GM23248 (cell line): ENCODE results near the gene TJP2. TPM values are rescaled to one million over a fixed set of nuclear protein-coding genes. Genes with fewer than 3 reads are reported as not detected.

Experiments
- DNase-seq: peaks from one replicate; pipeline ENCODE4 v3.0.0-alpha.2; 2015
- H2AFZ ChIP-seq: fragments of 200-600 bp; sonication (generic); 2 replicates; pipeline ENCODE4 v1.6.1; 2016; ENCODE audit warnings: antibody characterized with exemption
- H3F3A ChIP-seq: fragments of 200-600 bp; sonication (generic); 2 replicates; pipeline ENCODE4 v1.6.1; 2016; ENCODE audit warnings: mild to moderate bottlenecking, antibody characterized with exemption, mixed run types; ENCODE audit not compliant: insufficient read depth
- H3K27ac ChIP-seq: fragments of 200-600 bp; sonication (generic); 2 replicates; pipeline ENCODE4 v1.5.1; 2016; ENCODE audit warnings: mild to moderate bottlenecking
- H3K27me3 ChIP-seq: fragments of 200-600 bp; sonication (generic); replicated peaks from 2 replicates; pipeline ENCODE4 v1.6.1; 2016; ENCODE audit warnings: mild to moderate bottlenecking; ENCODE audit not compliant: insufficient read depth
- H3K36me3 ChIP-seq: fragments of 200-600 bp; sonication (generic); 2 replicates; pipeline ENCODE4 v1.6.1; 2016; ENCODE audit warnings: low read depth, mild to moderate bottlenecking
- H3K4me1 ChIP-seq: fragments of 200-600 bp; sonication (generic); 2 replicates; pipeline ENCODE4 v1.6.1; 2016; ENCODE audit warnings: mild to moderate bottlenecking; ENCODE audit not compliant: insufficient read depth
- H3K4me2 ChIP-seq: fragments of 200-600 bp; sonication (generic); one replicate; pipeline ENCODE4 v1.6.1; 2016; ENCODE audit warnings: mild to moderate bottlenecking; ENCODE audit not compliant: unreplicated experiment
- H3K4me3 ChIP-seq: fragments of 200-600 bp; sonication (generic); 2 replicates; pipeline ENCODE4 v1.5.1; 2016; ENCODE audit warnings: mild to moderate bottlenecking
- H3K79me2 ChIP-seq: fragments of 200-600 bp; sonication (generic); 2 replicates; pipeline ENCODE4 v1.6.1; 2016; ENCODE audit warnings: mild to moderate bottlenecking; ENCODE audit not compliant: insufficient read depth
- H3K9ac ChIP-seq: fragments of 200-600 bp; sonication (generic); 2 replicates; pipeline ENCODE4 v1.6.1; 2016; ENCODE audit warnings: mild to moderate bottlenecking
- H3K9me2 ChIP-seq: fragments of 200-600 bp; sonication (generic); 2 replicates; pipeline ENCODE4 v1.6.1; 2016; ENCODE audit warnings: mixed run types, mild to moderate bottlenecking, moderate library complexity; ENCODE audit not compliant: insufficient read depth
- H3K9me3 ChIP-seq: fragments of 200-600 bp; sonication (generic); one replicate; pipeline ENCODE4 v1.6.1; 2017; ENCODE audit warnings: low read depth
- H4K20me1 ChIP-seq: fragments of 200-600 bp; sonication (generic); 2 replicates; pipeline ENCODE4 v1.6.0; 2016; ENCODE audit not compliant: insufficient read depth
- EZH2 ChIP-seq: fragments of 200-600 bp; sonication (generic); IDR thresholded peaks from 2 replicates; pipeline ENCODE4 v1.6.1; 2018; ENCODE audit warnings: antibody characterized with exemption, mild to moderate bottlenecking; ENCODE audit not compliant: insufficient read depth, poor library complexity, severe bottlenecking
- EZH2phosphoT487 ChIP-seq: fragments of 200-600 bp; sonication (generic); IDR thresholded peaks from 2 replicates; pipeline ENCODE4 v1.6.1; 2018; ENCODE audit warnings: antibody characterized with exemption, moderate library complexity, mild to moderate bottlenecking, low read depth; ENCODE audit not compliant: insufficient read depth
- WGBS, 2 experiments: methylation state at CpG; one replicate each; pipeline ENCODE4 v1.1.6; 2015 to 2017; ENCODE audit warnings: low lambda C conversion rate in 2 of 2, low coverage in 1 of 2; ENCODE audit errors: missing lambda C conversion rate in 2 of 2; 5-methylcytosine and 5-hydroxymethylcytosine counted together
- in situ Hi-C: fragments of 300-500 bp; cut with MboI; formaldehyde crosslinking; loops from 2 replicates; pipeline ENCODE4 v1.15.0; 2020
- polyA plus RNA-seq: library from polyadenylated mRNA; unstranded; fragments of >200 nt; fragmentation: Nextera tagmentation; extraction: Ambion mirVana; gene quantifications from 2 replicates; pipeline ENCODE4 v1.2.1, GENCODE V29; 2016
- total RNA-seq: library from RNA; depleted of rRNA; stranded (reverse); fragments of >200 nt; shearing (Covaris generic); gene quantifications from 2 replicates; pipeline ENCODE4 v1.2.3, GENCODE V29; 2014

Gene TJP2
- total and polyA plus RNA-seq, 2 experiments from 2014 or later, result 5.5 to 8.6 TPM

DNA sequence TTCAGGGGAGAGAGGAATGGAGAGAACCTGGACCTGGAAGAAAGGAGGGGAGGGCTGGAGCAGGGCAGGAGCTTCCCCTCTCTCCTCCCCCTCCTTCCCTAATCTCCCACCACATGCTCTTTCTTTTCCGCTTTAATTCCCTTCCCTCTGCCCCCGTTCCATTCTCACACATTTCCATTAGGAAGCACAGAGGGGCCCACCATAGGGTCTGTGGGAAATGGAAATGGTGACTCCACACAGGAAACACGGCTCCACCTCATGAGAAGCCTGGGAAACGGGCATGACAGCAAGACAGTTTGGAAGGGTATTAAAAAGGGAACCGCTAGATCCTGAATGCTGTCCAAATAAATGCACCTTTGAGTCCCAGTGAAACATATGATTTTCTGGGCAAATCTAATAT, 86.1 kb downstream of the TJP2 start:
- TF ChIP-seq EZH2phosphoT487 (no peak), EZH2 (no peak)
- 75 to 79% methylated on average over 3 to 4 of the region's 5 CpGs for WGBS, 2 experiments
- no peak for DNase-seq

DNA sequence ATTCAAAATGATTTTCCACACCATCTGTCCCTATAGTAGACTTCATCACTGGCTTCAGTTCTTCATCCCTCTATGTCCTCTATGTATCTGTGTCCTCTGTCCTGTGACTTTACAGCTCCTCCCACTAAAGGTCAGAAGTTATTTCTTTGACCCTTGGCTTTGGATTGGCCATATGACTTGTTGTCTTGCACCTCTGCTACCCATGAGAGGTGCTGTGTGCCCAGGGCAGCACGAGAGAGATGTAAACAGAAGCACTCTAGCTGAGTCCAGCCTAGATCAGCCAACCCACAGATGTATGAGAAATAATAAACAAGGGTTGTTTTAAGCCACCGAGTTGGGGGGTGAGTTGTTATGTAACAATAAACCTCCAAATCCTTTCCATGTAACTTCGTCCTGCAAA, 87.6 kb downstream of the TJP2 start:
- no peaks in the 10 kb centered on the region for H3K9me3 ChIP-seq
- TF ChIP-seq EZH2phosphoT487 (no peak), EZH2 (no peak)
- H2AFZ ChIP-seq, result no peak overlapping the region
- H3K27ac ChIP-seq, result no peak overlapping the region
- no peaks in the 10 kb centered on the region for H3F3A ChIP-seq
- no peaks in the 10 kb centered on the region for H3K9me2 ChIP-seq
- no peak overlapping the region for H3K4me3 ChIP-seq
- H3K4me2 ChIP-seq, result no peak overlapping the region
- no peaks in the 10 kb centered on the region for H4K20me1 ChIP-seq
- H3K27me3 ChIP-seq, result no peaks in the 10 kb centered on the region
- no peak overlapping the region for H3K9ac ChIP-seq
- no peaks in the 10 kb centered on the region for H3K36me3 ChIP-seq
- no peaks in the 10 kb centered on the region for H3K4me1 ChIP-seq
- no peak for DNase-seq
- no peaks in the 10 kb centered on the region for H3K79me2 ChIP-seq
- in situ Hi-C loops, result no loop called here
- WGBS, 2 experiments, result 62 to 75% methylated on average over 3 of the region's 3 CpGs

More for the DNA sequence above, 86.1 kb downstream of the TJP2 start:
- in situ Hi-C loops, result no loop called here
- H3K4me2 ChIP-seq, result no peak overlapping the region
- no peaks in the 10 kb centered on the region for H3F3A ChIP-seq
- H3K36me3 ChIP-seq, result no peaks in the 10 kb centered on the region
- no peak overlapping the region for H3K27ac ChIP-seq
- no peaks in the 10 kb centered on the region for H3K4me1 ChIP-seq
- H2AFZ ChIP-seq, result no peak overlapping the region
- no peaks in the 10 kb centered on the region for H3K9me3 ChIP-seq
- no peaks in the 10 kb centered on the region for H3K79me2 ChIP-seq
- H3K27me3 ChIP-seq, result no peaks in the 10 kb centered on the region
- no peak overlapping the region for H3K9ac ChIP-seq
- H3K9me2 ChIP-seq, result no peaks in the 10 kb centered on the region
- H4K20me1 ChIP-seq, result no peaks in the 10 kb centered on the region
- H3K4me3 ChIP-seq, result no peak overlapping the region

DNA sequence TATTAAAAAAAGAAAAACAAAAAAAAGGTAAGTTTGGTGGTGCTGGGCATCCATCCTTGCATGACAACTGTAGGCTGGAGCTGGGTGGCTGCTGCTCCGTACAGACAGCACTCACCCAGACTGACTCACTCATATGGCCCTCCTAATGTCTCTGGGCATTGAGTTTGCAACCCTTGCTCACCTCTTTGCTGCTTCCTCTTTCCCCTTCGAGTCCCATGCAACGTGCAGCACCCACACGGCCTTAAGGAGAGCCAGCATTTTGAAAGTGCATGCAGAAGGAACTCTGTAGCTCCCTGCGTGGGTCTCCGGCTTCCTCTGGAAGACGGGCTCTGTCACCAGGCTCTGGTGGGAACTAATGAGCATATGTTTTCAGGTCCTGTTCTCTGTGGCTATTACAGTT, 90.4 kb downstream of the TJP2 start:
- TF ChIP-seq EZH2 (no peak), EZH2phosphoT487 (no peak)
- Histone ChIP-seq H3K27ac (no peak overlapping the region), H3K4me1 (no peaks in the 10 kb centered on the region), H2AFZ (no peak overlapping the region), H3K4me2 (no peak overlapping the region), H4K20me1 (no peaks in the 10 kb centered on the region), H3K9me2 (no peaks in the 10 kb centered on the region), H3K79me2 (no peaks in the 10 kb centered on the region), H3K9ac (no peak overlapping the region), H3F3A (no peaks in the 10 kb centered on the region), H3K9me3 (no peaks in the 10 kb centered on the region), H3K27me3 (no peaks in the 10 kb centered on the region), H3K36me3 (no peaks in the 10 kb centered on the region), H3K4me3 (no peak overlapping the region)
- in situ Hi-C loops, result no loop called here
- DNase-seq, result peak; percentile 7
- WGBS, 2 experiments, result 58 to 63% methylated on average over 7 of the region's 7 CpGs

DNA sequence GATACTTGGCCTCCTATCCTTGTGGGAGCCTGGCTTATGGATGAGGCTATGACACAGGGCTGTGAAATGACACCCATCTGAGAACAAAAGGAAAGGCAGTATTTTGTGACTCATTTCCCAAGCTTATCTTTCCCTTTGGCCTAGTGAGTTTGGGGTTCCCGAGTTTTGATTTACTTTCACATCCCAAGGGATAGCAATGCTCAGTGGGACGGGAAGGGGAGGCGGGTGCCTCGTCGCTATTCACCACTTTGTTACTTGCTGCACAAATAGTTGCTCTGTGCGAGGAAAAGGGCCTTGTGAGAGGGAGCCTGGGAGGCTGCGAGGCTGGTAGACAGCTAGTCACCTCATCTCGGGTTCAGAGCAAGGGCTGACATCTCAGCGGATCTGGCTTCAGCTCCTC, 91.8 kb downstream of the TJP2 start:
- H4K20me1 ChIP-seq, result no peaks in the 10 kb centered on the region
- no peaks in the 10 kb centered on the region for H3K36me3 ChIP-seq
- in situ Hi-C loops, result no loop called here
- peak; percentile 2 for DNase-seq
- TF ChIP-seq EZH2phosphoT487, result no peak
- TF ChIP-seq EZH2, result no peak
- no peaks in the 10 kb centered on the region for H3K4me1 ChIP-seq
- H3K9ac ChIP-seq, result no peak overlapping the region
- no peaks in the 10 kb centered on the region for H3K79me2 ChIP-seq
- no peaks in the 10 kb centered on the region for H3K27me3 ChIP-seq
- H3K4me2 ChIP-seq, result no peak overlapping the region
- H3F3A ChIP-seq, result no peaks in the 10 kb centered on the region
- no peaks in the 10 kb centered on the region for H3K9me3 ChIP-seq
- no peak overlapping the region for H2AFZ ChIP-seq
- no peak overlapping the region for H3K27ac ChIP-seq
- no peaks in the 10 kb centered on the region for H3K9me2 ChIP-seq
- no peak overlapping the region for H3K4me3 ChIP-seq
- 77 to 79% methylated on average over 9 of the region's 9 CpGs for WGBS, 2 experiments

DNA sequence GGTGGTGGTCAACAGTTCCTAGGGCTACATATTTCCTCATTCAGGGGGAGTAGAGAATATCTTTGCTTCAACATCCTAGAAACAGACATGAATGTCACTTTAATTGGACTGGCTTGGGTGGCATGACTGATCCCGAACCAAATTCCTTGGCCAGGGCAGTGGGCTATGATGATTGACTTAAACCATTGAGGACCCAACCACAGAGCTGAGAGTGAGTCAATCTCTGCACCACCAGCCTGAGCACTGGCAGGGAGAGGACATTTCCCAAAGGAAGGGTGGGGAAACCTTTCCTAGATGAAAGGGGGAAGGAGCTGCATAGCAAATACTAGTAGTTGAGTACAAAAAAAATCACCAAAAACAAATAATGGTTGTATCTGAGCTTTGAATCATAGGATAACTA, 98.1 kb downstream of the TJP2 start:
- Histone ChIP-seq H4K20me1 (no peaks in the 10 kb centered on the region), H3K9ac (no peak overlapping the region), H3K27ac (no peak overlapping the region), H3F3A (no peaks in the 10 kb centered on the region), H3K9me2 (no peaks in the 10 kb centered on the region), H3K4me1 (no peaks in the 10 kb centered on the region), H3K4me3 (no peak overlapping the region), H3K4me2 (no peak overlapping the region), H3K79me2 (no peaks in the 10 kb centered on the region), H3K27me3 (no peaks in the 10 kb centered on the region), H2AFZ (no peak overlapping the region), H3K36me3 (no peaks in the 10 kb centered on the region), H3K9me3 (no peaks in the 10 kb centered on the region)
- in situ Hi-C loops, result loop anchor here (10.0 kb wide), 1 partner anchor 57 kb away; no protein-coding TSS in a partner anchor
- TF ChIP-seq EZH2phosphoT487 (no peak), EZH2 (no peak)
- 33 to 36% methylated on average over 1 of the region's 1 CpG for WGBS, 2 experiments
- no peak for DNase-seq
